Measurements from ENCODE around the gene ENPP6.
A peak's percentile ranks its signal among the peaks of the same experiment; 100 is the strongest.

Gene ENPP6

DNA sequence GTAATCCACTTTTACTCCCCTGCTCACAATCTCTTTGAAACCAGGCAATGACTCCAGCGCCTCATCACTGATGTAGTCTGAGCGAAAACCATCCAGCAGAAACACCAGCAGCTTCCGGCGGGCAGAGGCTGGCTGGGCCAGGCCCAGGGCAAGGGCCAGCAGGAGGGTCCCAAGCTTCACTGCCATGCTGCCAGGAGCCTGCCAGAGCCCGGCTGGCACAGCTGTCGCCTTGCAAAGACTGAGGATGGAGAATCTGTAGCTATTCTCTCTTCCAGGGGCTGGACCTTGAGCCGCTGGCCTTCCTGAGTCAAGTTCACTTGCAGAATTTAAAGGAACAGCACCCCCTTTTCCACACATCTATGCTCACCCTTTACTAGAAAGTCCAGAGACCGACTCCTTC is at the start of gene ENPP6:
TSS of gene ENPP6 (minus strand) at position 240 of the 400 bp plus-strand sequence. CDS start at position 186, 54 bp downstream.
- no peak for DNase-seq

DNA sequence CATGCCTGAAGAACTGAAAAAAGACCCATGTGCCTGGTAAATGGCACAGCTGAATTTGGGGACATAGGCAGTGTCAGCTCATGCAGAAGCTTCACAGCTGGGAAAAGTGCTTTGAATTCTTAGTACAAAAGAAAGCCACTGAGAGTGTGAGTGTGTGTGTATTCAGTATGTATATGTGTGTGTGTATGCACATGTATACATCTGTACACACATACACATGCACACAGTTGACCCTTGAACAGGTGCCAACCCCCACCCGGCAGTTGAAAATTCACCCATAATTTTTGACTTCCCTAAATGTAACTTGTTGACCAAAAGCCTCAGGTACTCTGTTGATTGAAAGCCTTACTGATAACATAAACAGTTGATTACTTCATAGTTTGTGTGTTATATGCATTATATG is 49.5 kb upstream of the ENPP6 start:
- no peak for DNase-seq

DNA sequence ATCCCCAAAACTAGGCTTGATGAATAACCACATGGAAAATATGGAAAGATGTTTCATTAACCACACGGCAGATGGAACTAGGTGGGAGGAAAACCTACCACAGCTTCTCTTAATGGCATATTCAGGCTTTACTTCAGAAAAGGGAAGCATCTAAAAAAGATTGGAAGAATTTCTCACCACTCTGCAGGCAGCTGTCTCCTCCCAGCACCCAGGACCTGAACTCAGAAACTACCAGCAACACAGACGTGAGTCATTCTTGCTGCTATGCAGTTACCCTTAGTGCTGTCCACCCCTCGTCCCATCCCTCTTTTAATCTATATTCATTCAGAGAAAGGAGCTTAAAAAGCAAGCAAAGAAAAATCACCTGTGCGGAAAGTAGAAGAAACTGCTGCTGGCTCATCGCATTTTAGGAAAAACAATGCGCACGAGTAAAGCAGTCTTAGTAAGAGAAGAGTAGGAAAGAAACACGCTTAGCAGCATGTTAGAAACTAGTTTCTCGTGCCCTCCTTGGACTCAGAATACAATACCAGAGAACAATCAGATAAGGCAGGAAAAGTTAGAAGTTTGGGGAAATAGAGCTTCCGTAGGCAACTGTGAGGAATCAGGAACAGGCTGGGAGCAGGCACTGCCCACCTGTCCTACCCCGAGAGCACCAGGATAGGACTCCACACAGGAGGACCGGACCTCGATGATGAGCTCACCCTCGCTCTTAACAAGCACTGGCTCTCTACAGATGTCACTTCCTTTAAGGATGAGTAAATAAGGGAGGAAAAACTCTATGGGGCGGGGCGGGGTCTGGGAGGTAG is 48.1 kb upstream of the ENPP6 start:
- DNase-seq, result no peak

DNA sequence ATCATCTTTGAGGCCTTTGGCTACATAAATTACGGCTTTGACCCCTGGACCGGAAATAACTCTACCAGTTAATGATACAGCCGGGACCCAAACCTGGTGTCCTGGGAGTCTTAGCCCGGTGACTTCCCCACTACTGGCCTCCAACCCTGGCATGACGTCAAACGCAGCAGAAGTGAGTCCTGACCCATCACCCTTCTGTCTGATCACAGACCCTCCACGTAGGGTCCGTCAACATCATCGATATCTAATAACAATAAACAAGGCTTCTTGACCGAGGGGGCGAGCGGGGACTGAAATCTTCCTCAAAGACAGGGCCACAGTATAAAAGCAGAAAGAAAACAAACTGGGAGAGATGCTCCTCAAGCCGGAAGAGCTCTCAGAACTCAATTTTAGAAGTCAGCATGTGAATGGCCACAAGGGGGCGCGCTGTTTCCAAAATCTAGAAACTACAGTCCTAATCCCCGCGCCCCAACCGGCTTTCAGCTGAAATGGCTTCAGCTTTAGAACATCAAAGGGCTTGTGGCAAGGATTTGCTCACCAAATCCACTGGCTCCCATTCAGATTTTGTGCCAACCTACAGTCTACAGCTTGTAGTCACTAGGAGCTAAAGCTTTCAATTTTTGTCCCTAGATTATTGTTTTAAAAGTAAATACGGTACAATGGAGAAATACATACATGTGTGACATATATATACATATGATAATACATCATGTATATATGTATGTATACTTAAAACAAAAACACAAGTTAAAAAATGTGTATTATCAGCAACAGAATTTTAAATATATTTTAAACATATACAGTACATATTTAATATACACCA is 46.4 kb upstream of the ENPP6 start:
- peak; percentile 91 for DNase-seq

GRCh38 chr4:184263461-184263860 is 45.8 kb upstream of the ENPP6 start:
- no peak for DNase-seq

DNA sequence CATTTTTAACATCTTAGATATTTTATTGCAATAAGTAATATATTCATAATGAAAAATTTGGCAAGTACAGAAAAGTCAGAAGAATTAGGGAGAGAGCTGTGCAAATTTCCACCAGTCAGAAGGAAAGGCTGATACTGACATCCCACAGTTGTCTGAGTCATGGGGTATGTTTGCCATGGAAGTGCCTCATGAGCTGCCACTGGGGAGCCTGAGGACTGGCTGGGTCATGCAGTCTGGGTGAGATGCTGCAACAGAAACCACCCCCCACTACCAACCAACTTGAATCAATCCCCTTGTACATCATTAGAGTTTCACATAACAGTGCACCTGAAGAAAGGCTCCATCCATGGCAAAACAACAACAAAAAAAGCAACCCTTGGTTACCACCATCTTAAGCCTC is 45.2 kb upstream of the ENPP6 start:
- DNase-seq, result no peak

- DNase-seq, result no peak
Measured at GRCh38 chr4:184261246-184261645, 43.6 kb upstream of the ENPP6 start.

- DNase-seq, result no peak
Measured at GRCh38 chr4:184259866-184260265, 42.2 kb upstream of the ENPP6 start.

DNA sequence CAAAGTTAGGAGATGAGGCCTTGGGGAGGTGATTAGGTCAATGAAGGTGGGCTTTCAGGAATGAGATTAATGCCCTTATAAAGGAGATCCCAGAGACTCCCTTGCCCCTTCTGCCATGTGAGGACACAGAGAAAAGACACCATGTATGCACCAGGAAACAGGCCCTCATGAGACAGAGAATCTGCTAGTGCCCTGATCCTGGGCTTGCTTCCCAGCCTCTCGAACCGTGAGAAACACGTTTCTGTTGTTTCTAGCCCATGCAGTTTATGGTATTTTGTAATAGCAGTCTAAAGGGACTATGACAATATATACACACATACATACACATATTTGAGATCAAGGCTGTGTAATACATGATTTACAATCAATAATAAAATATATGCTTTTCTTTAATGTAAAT is 41.4 kb upstream of the ENPP6 start:
- DNase-seq, result no peak

DNA sequence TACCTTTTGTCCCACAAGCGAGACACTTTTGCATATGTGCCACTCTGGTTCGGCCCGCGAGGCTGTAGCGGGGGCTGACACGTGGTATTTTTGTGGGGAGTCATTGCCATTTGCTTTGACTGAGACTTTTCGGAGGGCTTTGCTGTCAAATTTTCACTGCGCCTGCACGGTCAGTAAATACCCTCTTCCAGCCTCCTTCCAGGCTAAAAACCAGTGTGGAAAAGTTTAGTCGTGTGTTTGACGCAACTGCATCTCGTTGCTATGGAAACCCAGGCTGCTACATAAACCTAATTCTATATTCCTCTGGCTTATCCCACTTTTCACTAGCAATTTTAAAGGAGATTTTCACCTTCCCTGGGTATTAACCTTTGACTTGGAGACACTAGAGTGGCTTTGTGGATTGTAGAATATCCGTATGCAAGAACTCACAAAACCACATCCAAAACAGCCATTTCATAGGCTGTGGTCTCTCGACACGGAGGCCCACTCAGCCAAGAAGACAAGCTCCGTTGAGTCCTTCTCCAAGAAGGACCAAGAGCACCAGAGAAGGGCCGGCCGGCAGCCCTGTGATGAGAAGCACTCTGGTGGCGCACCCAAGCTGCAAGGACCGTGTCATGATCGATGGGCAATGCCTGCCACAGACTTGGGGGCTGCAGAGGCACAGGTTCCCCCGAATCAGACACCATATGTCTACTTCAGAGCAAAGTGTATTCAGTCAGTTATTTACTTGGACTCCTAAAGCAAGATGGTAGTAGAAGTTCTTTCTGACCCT is 38.4 kb upstream of the ENPP6 start:
- no peak for DNase-seq

DNA sequence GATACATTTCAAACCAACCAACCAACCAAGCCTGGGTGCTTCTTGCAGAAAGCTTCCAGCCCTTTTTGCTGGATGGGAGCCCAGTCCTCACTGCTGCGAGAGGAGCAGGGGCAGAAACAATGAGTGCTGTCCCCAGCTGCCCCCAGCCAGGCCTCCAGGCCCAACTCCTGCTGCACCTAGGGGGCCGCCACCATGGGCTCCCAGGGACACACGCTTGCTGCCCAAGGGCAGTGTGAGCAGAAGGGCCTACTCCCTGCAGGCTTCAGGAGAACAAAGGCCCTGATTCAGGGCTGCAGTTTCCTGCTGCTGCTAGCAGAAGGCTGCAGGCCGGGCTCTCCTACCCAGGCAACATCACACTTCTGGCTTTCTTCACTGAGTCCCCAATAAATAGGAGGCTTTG is 37.7 kb upstream of the ENPP6 start:
- DNase-seq, result no peak

DNA sequence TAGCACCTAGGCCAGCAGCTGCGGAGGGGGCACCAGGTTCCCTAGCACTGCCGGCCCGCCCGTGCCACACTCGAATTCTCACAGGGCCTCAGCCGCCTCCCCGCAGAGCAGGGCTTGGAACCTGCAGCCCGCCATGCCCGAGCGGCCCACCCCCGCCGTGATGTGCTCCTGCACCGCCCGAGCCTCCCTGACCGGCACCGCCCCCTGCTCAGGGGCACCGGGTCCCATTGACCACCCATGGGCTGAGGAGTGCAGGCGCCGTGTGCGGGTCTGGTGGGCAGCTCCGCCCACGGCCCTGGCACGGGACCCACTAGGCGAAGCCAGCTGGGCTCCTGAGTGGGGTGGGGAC is 35.4 kb upstream of the ENPP6 start:
- no peak for DNase-seq

GRCh38 chr4:184252136-184253071 is 34.7 kb upstream of the ENPP6 start:
- DNase-seq, result no peak

- DNase-seq, result no peak
Measured at GRCh38 chr4:184251670-184251980, 34.0 kb upstream of the ENPP6 start.

DNA sequence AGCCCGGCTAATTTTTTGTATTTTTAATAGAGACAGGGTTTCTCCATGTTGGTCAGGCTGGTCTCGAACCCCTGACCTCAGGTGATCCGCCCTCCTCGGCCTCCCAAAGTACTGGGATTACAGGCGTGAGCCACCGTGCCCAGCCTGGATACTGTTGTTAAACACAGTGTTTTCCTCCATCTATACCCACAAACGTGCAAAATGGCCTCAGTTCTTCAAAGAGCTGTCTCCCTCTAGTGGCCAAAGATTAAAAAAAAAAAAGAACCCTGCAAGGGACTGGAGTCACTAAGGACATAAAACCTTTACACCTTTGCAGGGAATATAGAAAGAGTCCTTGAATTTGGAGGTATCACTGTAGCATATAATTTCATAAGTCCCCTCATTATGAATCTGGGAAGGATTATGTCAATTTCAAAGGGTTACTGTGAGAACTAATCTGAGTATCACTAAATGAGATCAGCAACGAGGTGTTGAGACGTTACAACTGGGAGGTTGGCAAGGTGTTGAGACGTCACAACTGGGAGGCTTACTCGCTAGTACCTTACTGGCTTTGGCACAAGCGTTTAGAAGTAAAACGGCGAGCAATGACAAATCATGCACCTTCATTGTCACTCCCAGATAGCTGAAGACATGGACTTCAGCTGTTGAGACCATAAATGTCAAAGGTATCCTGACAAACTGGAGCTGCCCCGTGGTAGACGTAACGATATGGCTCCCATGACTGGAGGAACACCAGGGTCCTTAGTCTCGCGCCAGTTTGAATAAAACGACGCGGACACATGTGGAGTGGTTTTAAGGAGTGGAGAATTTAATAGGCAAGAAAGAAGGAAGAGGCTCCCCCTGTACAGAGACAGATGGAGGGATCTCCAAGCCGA is 33.4 kb upstream of the ENPP6 start:
- peak; percentile 45 for DNase-seq

DNA sequence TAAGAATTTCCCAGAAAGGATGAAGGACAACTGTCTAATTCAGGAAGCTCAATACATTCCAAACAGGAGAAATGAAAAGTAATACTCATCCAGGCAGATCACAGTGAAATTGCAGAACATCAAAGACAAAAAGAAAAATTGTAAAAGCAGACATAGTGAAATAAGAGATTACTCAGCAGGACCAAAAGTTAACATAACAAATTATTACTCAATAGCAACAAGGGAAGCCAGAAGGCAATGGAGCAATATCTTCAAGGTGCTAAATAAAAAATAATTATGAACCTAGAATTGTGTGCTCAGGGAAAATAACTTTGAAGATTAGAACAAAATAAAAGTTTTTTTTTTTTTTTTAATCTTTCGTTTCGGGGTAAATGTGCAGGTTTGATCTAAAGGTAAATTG is 30.5 kb upstream of the ENPP6 start:
- no peak for DNase-seq

GRCh38 chr4:184247421-184247820 is 29.7 kb upstream of the ENPP6 start:
- DNase-seq, result no peak

- no peak for DNase-seq
Measured at GRCh38 chr4:184246426-184246825, 28.8 kb upstream of the ENPP6 start.

DNA sequence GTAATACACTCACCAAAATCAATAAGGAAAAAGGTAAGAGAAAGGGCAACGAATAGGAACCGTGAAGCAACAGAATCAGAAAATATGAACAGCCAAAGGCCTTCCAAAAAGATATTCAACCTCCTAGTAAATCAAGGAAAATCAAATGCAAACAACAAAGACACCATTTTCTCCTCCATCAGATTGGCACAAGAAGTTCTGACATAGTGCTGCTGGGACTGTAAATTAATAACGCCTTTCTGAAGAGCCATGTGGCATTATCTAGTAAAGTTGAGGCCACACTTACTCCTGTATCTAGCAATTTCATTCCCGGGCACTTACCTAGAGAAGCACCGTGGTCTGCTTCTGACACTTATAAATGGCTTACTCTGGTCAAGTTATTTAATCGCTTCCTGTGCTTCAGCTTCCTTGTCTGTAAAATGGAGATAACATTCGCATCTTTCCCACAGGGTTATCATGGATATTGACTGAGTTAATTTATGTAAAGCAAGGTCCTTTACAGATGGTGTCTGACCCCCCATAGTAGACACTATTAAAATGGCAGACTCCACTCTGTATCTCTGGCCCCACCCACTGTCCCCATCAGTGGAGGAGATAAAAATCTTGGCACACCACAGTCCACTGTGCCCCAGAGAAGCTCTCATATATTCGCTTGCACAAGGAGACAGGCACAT is 20.5 kb upstream of the ENPP6 start:
- no peak for DNase-seq

DNA sequence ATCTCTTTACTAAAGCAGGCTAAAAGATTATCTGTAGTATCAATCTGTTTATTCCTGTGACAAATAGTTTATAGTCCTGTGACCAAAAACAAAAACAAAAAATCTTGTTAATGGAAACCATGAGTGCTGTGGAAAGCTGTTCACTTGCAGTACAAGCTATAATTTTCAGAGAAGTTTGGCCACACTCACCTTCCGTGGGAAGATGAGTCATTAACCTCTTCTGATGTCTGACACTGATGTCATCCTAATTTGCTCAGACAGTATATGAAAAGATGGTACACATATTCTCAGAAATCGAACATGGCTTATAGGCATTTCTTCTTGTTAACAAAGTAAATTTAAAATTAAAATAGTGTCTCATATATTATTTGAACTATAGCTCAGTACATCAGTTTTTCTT is 19.9 kb upstream of the ENPP6 start:
- DNase-seq, result no peak

- no peak for DNase-seq
Measured at GRCh38 chr4:184235526-184235925, 17.9 kb upstream of the ENPP6 start.

All from NCI-H1048 (cell line).